RWPE2 (cell line): ENCODE measurements around the gene ROBO1.

Experiments used
- ATAC-seq: fragments of 200-7000 bp; cut with Tn5 transposase; 3 replicates; pipeline ENCODE4 v1.9.1; 2021; ENCODE audit warnings: low read depth
- DNase-seq: peaks from one replicate; pipeline ENCODE4 v3.0.0-alpha.2; 2020; ENCODE audit warnings: low spot score
- H3K27ac ChIP-seq: fragments of 450-650 bp; 2 replicates; pipeline ENCODE4 v1.5.1; 2017; ENCODE audit warnings: mild to moderate bottlenecking; ENCODE audit not compliant: poor library complexity, severe bottlenecking
- H3K27me3 ChIP-seq: fragments of 250-450 bp; sonication (Bioruptor Pico); 2 replicates; pipeline ENCODE4 v1.5.1; 2021; ENCODE audit warnings: mild to moderate bottlenecking, moderate library complexity; ENCODE audit not compliant: insufficient read depth, poor library complexity, severe bottlenecking
- H3K36me3 ChIP-seq: fragments of 250-450 bp; sonication (Bioruptor Pico); 2 replicates; pipeline ENCODE4 v1.5.1; 2020; ENCODE audit warnings: low read depth, mild to moderate bottlenecking, moderate library complexity
- H3K4me1 ChIP-seq: fragments of 250-450 bp; sonication (Bioruptor Pico); 2 replicates; pipeline ENCODE4 v1.5.1; 2021; ENCODE audit warnings: mild to moderate bottlenecking, moderate library complexity; ENCODE audit not compliant: insufficient read depth, poor library complexity, severe bottlenecking
- H3K4me3 ChIP-seq: fragments of 250-450 bp; sonication (Bioruptor Pico); 2 replicates; pipeline ENCODE4 v1.5.1; 2021; ENCODE audit warnings: mild to moderate bottlenecking, moderate library complexity; ENCODE audit not compliant: severe bottlenecking
- H3K9me3 ChIP-seq: fragments of 250-450 bp; sonication (Bioruptor Pico); 2 replicates; pipeline ENCODE4 v1.5.1; 2021; ENCODE audit warnings: mild to moderate bottlenecking, moderate library complexity; ENCODE audit not compliant: severe bottlenecking
- TF ChIP-seq, protein P1 (sequence below): fragments of 450-650 bp; IDR thresholded peaks from one replicate; pipeline ENCODE4 v1.5.1; 2017; ENCODE audit warnings: mild to moderate bottlenecking, moderate library complexity; ENCODE audit not compliant: poor library complexity, severe bottlenecking

Gene ROBO1

DNA sequence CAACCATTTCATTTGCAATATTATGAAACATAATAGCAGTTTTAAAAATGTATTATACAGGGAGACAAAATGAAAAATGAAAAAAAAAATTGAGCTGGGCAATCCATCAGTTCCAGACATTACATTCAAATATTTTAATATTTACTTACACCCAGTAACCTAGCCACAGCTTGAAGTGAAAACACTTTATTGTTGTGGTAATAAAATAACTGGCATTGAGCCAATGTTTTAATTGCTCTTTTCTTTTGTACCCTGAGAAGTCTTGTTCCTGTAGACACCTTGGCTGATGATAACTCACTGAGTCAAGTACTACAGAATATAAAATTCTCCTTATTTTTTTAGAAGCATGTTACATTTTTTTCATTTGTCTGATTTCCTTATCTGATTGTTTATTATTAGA is 180.6 kb downstream of the ROBO1 start:
- no peaks in the 10 kb centered on the region for H3K36me3 ChIP-seq
- H3K4me3 ChIP-seq = no peak overlapping the region
- H3K9me3 ChIP-seq = no peaks in the 10 kb centered on the region
- DNase-seq = no peak
- TF ChIP-seq, protein P1, sequence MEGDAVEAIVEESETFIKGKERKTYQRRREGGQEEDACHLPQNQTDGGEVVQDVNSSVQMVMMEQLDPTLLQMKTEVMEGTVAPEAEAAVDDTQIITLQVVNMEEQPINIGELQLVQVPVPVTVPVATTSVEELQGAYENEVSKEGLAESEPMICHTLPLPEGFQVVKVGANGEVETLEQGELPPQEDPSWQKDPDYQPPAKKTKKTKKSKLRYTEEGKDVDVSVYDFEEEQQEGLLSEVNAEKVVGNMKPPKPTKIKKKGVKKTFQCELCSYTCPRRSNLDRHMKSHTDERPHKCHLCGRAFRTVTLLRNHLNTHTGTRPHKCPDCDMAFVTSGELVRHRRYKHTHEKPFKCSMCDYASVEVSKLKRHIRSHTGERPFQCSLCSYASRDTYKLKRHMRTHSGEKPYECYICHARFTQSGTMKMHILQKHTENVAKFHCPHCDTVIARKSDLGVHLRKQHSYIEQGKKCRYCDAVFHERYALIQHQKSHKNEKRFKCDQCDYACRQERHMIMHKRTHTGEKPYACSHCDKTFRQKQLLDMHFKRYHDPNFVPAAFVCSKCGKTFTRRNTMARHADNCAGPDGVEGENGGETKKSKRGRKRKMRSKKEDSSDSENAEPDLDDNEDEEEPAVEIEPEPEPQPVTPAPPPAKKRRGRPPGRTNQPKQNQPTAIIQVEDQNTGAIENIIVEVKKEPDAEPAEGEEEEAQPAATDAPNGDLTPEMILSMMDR = no peak
- no peaks in the 10 kb centered on the region for H3K27me3 ChIP-seq
- H3K27ac ChIP-seq = no peak overlapping the region
- ATAC-seq = no peak
- no peaks in the 10 kb centered on the region for H3K4me1 ChIP-seq

DNA sequence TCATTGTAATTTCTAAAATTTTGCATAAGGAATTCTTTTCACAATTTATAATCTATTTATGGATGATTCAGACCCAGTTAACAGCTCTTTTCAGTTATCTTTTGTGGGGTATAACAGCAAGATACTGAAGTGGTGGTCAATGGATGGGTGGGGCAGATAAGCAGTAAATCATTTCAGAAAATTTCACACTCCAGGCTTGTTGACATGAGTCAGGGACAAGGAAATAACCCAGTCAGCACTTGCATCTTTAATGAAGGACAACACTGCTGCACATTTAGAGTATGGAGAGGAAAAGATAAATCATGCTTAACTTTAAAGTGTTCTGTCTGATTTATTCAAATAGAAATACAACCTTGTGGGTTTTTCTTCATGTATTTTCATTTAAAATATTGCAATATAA is 181.6 kb downstream of the ROBO1 start:
- ATAC-seq = no peak
- H3K36me3 ChIP-seq = no peaks in the 10 kb centered on the region
- H3K9me3 ChIP-seq = no peaks in the 10 kb centered on the region
- TF ChIP-seq, protein P1 = no peak
- H3K27ac ChIP-seq = no peak overlapping the region
- no peak overlapping the region for H3K4me3 ChIP-seq
- no peak for DNase-seq
- no peaks in the 10 kb centered on the region for H3K4me1 ChIP-seq
- H3K27me3 ChIP-seq = no peaks in the 10 kb centered on the region

DNA sequence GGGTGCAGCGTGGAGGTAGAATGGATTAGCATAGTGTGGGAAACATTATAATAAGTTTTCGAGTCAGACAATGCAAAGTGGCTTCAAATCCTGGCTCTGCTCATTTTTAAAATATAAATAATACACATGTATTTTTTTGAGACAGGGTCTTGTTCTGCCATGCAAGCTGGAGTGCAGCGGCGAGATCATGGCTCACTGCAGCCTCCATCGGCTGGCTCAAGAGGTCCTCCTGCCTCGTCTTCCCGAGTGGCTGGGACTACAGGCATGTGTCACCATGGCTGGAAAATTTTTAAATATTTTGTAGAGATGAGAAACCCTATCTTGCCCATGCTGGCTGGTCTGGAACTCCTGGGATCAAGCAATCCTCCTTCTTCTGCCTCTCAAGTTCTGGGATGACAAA is 194.9 kb downstream of the ROBO1 start:
- TF ChIP-seq, protein P1 = no peak
- no peak for ATAC-seq
- no peaks in the 10 kb centered on the region for H3K27me3 ChIP-seq
- H3K36me3 ChIP-seq = no peaks in the 10 kb centered on the region
- H3K4me3 ChIP-seq = no peak overlapping the region
- DNase-seq = no peak
- H3K9me3 ChIP-seq = no peaks in the 10 kb centered on the region
- no peak overlapping the region for H3K27ac ChIP-seq
- no peaks in the 10 kb centered on the region for H3K4me1 ChIP-seq

DNA sequence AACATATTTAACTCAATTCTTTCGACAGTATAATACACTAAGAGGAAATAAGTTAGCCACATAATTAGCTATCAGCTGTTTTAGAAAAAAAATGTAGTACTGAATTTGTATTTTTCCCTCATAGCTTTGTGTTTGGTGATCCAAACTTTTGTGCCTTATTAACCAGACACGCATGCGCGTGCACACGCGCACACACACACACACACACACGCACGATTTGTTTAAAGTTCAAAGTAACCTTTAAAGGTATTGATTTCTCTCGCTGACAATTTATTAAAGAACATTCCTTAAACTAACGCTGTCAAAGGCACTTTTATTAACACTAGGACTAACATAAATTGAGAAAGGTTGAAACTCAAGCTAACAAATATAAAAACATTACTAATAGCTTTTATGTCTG is 198.9 kb downstream of the ROBO1 start:
- TF ChIP-seq, protein P1 = no peak
- H3K27me3 ChIP-seq = no peaks in the 10 kb centered on the region
- ATAC-seq = no peak

DNA sequence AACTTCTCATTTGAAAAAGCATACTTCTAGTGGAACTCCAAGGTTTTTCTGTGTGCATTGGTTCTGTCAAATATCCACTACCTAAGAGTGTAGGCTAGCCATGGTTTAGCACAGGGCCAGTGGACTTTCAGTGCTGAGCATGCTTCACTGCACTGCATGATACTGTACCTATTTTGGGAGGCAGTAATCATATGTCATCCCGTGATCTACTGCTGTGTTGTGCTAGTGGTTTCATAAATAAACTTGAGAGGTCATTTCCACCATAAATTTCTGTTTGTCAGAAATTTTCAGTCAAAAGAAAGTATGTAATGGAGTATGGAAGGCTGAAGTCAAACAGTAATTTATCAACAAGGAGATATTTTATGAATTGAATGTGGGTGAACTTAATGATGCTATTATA is 203.6 kb downstream of the ROBO1 start:
- ATAC-seq = no peak
- no peak overlapping the region for H3K27ac ChIP-seq
- DNase-seq = no peak
- H3K4me3 ChIP-seq = no peak overlapping the region
- no peaks in the 10 kb centered on the region for H3K9me3 ChIP-seq
- H3K36me3 ChIP-seq = no peaks in the 10 kb centered on the region
- no peaks in the 10 kb centered on the region for H3K4me1 ChIP-seq
- no peaks in the 10 kb centered on the region for H3K27me3 ChIP-seq
- TF ChIP-seq, protein P1 = no peak

More for the DNA sequence above, 198.9 kb downstream of the ROBO1 start:
- Histone ChIP-seq H3K36me3 (no peaks in the 10 kb centered on the region), H3K4me3 (no peak overlapping the region), H3K4me1 (no peaks in the 10 kb centered on the region), H3K9me3 (no peaks in the 10 kb centered on the region), H3K27ac (no peak overlapping the region)
- no peak for DNase-seq
